OCI-LY1 (cell line): ENCODE results near the gene FTCDNL1.

Experiments used
- EZH2 ChIP-seq: fragments of 200-600 bp; sonication (generic), shearing (Covaris generic); IDR thresholded peaks from 2 replicates; pipeline ENCODE4 v1.8.0; 2017; ENCODE audit warnings: borderline replicate concordance, mixed run types, mild to moderate bottlenecking, antibody characterized with exemption, low read length, moderate library complexity, mixed read lengths
- TF ChIP-seq, protein P1 (sequence below): fragments of 200-600 bp; sonication (generic), shearing (Covaris generic); IDR thresholded peaks from 2 replicates; pipeline ENCODE4 v1.5.1; 2017; ENCODE audit warnings: mild to moderate bottlenecking, antibody characterized with exemption, low read length, moderate library complexity, mixed read lengths

GRCh38 chr2:199818754-199819153, 32.2 kb downstream of the FTCDNL1 start:
- TF ChIP-seq, protein P1, sequence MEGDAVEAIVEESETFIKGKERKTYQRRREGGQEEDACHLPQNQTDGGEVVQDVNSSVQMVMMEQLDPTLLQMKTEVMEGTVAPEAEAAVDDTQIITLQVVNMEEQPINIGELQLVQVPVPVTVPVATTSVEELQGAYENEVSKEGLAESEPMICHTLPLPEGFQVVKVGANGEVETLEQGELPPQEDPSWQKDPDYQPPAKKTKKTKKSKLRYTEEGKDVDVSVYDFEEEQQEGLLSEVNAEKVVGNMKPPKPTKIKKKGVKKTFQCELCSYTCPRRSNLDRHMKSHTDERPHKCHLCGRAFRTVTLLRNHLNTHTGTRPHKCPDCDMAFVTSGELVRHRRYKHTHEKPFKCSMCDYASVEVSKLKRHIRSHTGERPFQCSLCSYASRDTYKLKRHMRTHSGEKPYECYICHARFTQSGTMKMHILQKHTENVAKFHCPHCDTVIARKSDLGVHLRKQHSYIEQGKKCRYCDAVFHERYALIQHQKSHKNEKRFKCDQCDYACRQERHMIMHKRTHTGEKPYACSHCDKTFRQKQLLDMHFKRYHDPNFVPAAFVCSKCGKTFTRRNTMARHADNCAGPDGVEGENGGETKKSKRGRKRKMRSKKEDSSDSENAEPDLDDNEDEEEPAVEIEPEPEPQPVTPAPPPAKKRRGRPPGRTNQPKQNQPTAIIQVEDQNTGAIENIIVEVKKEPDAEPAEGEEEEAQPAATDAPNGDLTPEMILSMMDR = no peak
- no peak for TF ChIP-seq EZH2
